GM12892 (cell line): Measurements from ENCODE around the gene MICAL2.

Source experiments
- POLR2AphosphoS5 ChIP-seq: IDR thresholded peaks from 2 replicates; pipeline ENCODE4 v1.6.1; 2011; ENCODE audit warnings: low read depth, low read length, control low read depth
- TAF1 ChIP-seq: IDR thresholded peaks from 2 replicates; pipeline ENCODE4 v1.6.1; 2011; ENCODE audit warnings: low read depth, mild to moderate bottlenecking, control low read depth, low read length, borderline replicate concordance

GRCh38 chr11:12148466-12148865, 38.1 kb downstream of the MICAL2 start:
- TF ChIP-seq TAF1 (no peak), POLR2AphosphoS5 (no peak)
